CD4-positive, alpha-beta T cell (primary cell): ENCODE measurements around the gene AGPAT3. TPM values are rescaled to one million over a fixed set of nuclear protein-coding genes. Genes with fewer than 3 reads are reported as not detected.

Experiments used
- ATAC-seq: fragments of 200-7000 bp; cut with Tn5 transposase; one replicate; pipeline ENCODE4 v1.10.0; 2022; ENCODE audit warnings: mild to moderate bottlenecking; ENCODE audit not compliant: poor library complexity
- CTCF ChIA-PET: fragments of 350-600 bp; sonication (Branson Sonifier 250); formaldehyde crosslinking; loops from one replicate; lab custom pipeline; 2021; ENCODE audit warnings: antibody characterized with exemption, inconsistent platforms; lab: Charles Lee
- POLR2A ChIA-PET: fragments of 350-600 bp; sonication (Branson Sonifier 250); formaldehyde crosslinking; loops from one replicate; lab custom pipeline; 2021; ENCODE audit warnings: antibody characterized with exemption, inconsistent platforms; lab: Charles Lee
- DNase-seq, 14 experiments: peaks; one replicate each; pipeline ENCODE4 v3.0.0-alpha.2; 2013 to 2020; ENCODE audit warnings: mixed read lengths in 2 of 14
- H3K27ac ChIP-seq, 2 donors: one replicate each; pipeline versions ENCODE4 v1.5.1 to v1.7.0; 2013; ENCODE audit warnings: low read length in 2 of 2, low read depth in 1 of 2, mild to moderate bottlenecking in 1 of 2
- H3K27me3 ChIP-seq, 2 experiments: 1 replicate in 1 of 2; 2 replicates in 1 of 2; pipeline versions ENCODE4 v1.6.1 to v1.7.0; 2013; ENCODE audit warnings: low read length in 2 of 2, control low read depth in 1 of 2, mild to moderate bottlenecking in 1 of 2, moderate library complexity in 1 of 2; ENCODE audit not compliant: insufficient read depth in 2 of 2, control insufficient read depth in 1 of 2
- H3K36me3 ChIP-seq: one replicate; pipeline ENCODE4 v1.6.1; 2013; ENCODE audit warnings: low read length, control low read depth; ENCODE audit not compliant: insufficient read depth
- H3K4me1 ChIP-seq: one replicate; pipeline ENCODE4 v1.6.1; 2013; ENCODE audit warnings: low read length, control low read depth; ENCODE audit not compliant: insufficient read depth
- H3K4me3 ChIP-seq: one replicate; pipeline ENCODE4 v1.5.1; 2013; ENCODE audit warnings: mild to moderate bottlenecking, low read length, moderate library complexity
- H3K9me3 ChIP-seq, 2 experiments: 1 replicate in 1 of 2; 2 replicates in 1 of 2; pipeline versions ENCODE4 v1.6.1 to v1.7.0; 2013; ENCODE audit warnings: low read length in 2 of 2, mild to moderate bottlenecking in 2 of 2, control low read depth in 1 of 2, moderate library complexity in 1 of 2; ENCODE audit not compliant: control insufficient read depth in 1 of 2, insufficient read depth in 1 of 2
- H3K27ac Mint-ChIP-seq: one replicate; pipeline ENCODE4 v1.8.0; 2020; ENCODE audit warnings: mixed read lengths
- H3K27me3 Mint-ChIP-seq: one replicate; pipeline ENCODE4 v1.8.0; 2021; ENCODE audit warnings: mixed read lengths
- H3K36me3 Mint-ChIP-seq: one replicate; pipeline ENCODE4 v1.8.0; 2021; ENCODE audit warnings: low read depth, mixed read lengths
- H3K4me1 Mint-ChIP-seq: one replicate; pipeline ENCODE4 v1.8.0; 2021; ENCODE audit warnings: low read depth, mixed read lengths
- H3K4me3 Mint-ChIP-seq: one replicate; pipeline ENCODE4 v1.8.0; 2020; ENCODE audit warnings: mild to moderate bottlenecking, mixed read lengths
- H3K9me3 Mint-ChIP-seq: one replicate; pipeline ENCODE4 v1.8.0; 2020; ENCODE audit warnings: mixed read lengths
- CTCF ChIP-seq: fragments of 200-600 bp; IDR thresholded peaks from one replicate; pipeline ENCODE4 v1.8.0; 2022; ENCODE audit warnings: antibody characterized with exemption, mild to moderate bottlenecking
- intact Hi-C, 2 experiments: fragments of 100-400 bp; cut with DNase I in 1 of 2; cut with micrococcal nuclease in 1 of 2; formaldehyde crosslinking; loops; one replicate each; pipeline versions ENCODE4 v1.15.1 to v1.9.0; 2023 to 2025; cut with DNase I, micrococcal nuclease
- total RNA-seq, 174 experiments: library from RNA in 2 of 174; stranded (reverse) in 2 of 174; gene quantifications; one replicate each; pipeline ENCODE4 v1.2.3 and lab custom pipeline; 2021 to 2026

Gene AGPAT3
- total RNA-seq, 2 experiments from 2014 or later: 40.8 to 43.4 TPM

- H3K36me3 Mint-ChIP-seq: peaks cover 41% of the 10 kb centered on the region
- no peak for ATAC-seq
- no peak for TF ChIP-seq CTCF
- ChIA-PET CTCF (no interaction called here), POLR2A (no interaction called here)
- peaks cover 0 to 16% of the 10 kb centered on the region in 2 experiments for H3K9me3 ChIP-seq
- no peak overlapping the region for H3K4me3 ChIP-seq
- no peaks in the 10 kb centered on the region for H3K27me3 Mint-ChIP-seq
- H3K36me3 ChIP-seq: peaks cover 27% of the 10 kb centered on the region
- no peaks in the 10 kb centered on the region for H3K27me3 ChIP-seq
- H3K4me1 Mint-ChIP-seq: peaks cover 20% of the 10 kb centered on the region
- no peak overlapping the region for H3K27ac ChIP-seq
- peaks cover 5% of the 10 kb centered on the region for H3K4me1 ChIP-seq
- no peak overlapping the region for H3K4me3 Mint-ChIP-seq
- no peak overlapping the region for H3K27ac Mint-ChIP-seq
- no peaks in the 10 kb centered on the region for H3K9me3 Mint-ChIP-seq
- intact Hi-C loops: no loop called here
- DNase-seq: no peak
These were observed 68.2 kb downstream of the AGPAT3 start for GRCh38 chr21:43933199-43933598.

- Mint-ChIP-seq H3K9me3 (no peaks in the 10 kb centered on the region), H3K36me3 (peaks cover 40% of the 10 kb centered on the region), H3K4me3 (no peak overlapping the region), H3K27me3 (no peaks in the 10 kb centered on the region), H3K27ac (no peak overlapping the region), H3K4me1 (peaks cover 24% of the 10 kb centered on the region)
- ChIA-PET POLR2A (no interaction called here), CTCF (no interaction called here)
- no peak overlapping the region for H3K27ac ChIP-seq
- TF ChIP-seq CTCF: no peak
- peaks cover 9% of the 10 kb centered on the region for H3K4me1 ChIP-seq
- H3K9me3 ChIP-seq: peaks cover 0 to 16% of the 10 kb centered on the region in 2 experiments
- intact Hi-C loops: no loop called here
- DNase-seq: no peak
- H3K36me3 ChIP-seq: peaks cover 23% of the 10 kb centered on the region
- H3K4me3 ChIP-seq: no peak overlapping the region
- H3K27me3 ChIP-seq: no peaks in the 10 kb centered on the region
- ATAC-seq: no peak
These were observed 68.7 kb downstream of the AGPAT3 start for GRCh38 chr21:43933680-43934079.

- H3K27ac Mint-ChIP-seq: no peak overlapping the region
- Histone ChIP-seq H3K4me1 (peaks cover 14% of the 10 kb centered on the region), H3K4me3 (no peak overlapping the region), H3K27me3 (no peaks in the 10 kb centered on the region), H3K36me3 (peaks cover 19% of the 10 kb centered on the region), H3K27ac (no peak overlapping the region), H3K9me3 (peaks cover 0 to 16% of the 10 kb centered on the region in 2 experiments)
- no peak overlapping the region for H3K4me3 Mint-ChIP-seq
- peaks cover 44% of the 10 kb centered on the region for H3K36me3 Mint-ChIP-seq
- ChIA-PET CTCF (no interaction called here), POLR2A (no interaction called here)
- no peaks in the 10 kb centered on the region for H3K27me3 Mint-ChIP-seq
- intact Hi-C loops: no loop called here
- DNase-seq (no peak), ATAC-seq (no peak)
- no peaks in the 10 kb centered on the region for H3K9me3 Mint-ChIP-seq
- H3K4me1 Mint-ChIP-seq: peaks cover 29% of the 10 kb centered on the region
- TF ChIP-seq CTCF: no peak
These were observed 69.1 kb downstream of the AGPAT3 start for GRCh38 chr21:43934116-43934515.
